ENCODE data around the gene CDS2. TPM values are rescaled to one million over a fixed set of nuclear protein-coding genes. Genes with fewer than 3 reads are reported as not detected.

CDS2 gene
- total RNA-seq, 1 donor from 2014 or later = 71.5 TPM

- DNase-seq = no peak
Observed at GRCh38 chr20:5153612-5154542, 27.1 kb downstream of the CDS2 start.

- DNase-seq = no peak
Observed at GRCh38 chr20:5154543-5154925, 27.7 kb downstream of the CDS2 start.

- no peak for DNase-seq
Observed at GRCh38 chr20:5155404-5155803, 28.6 kb downstream of the CDS2 start.

- DNase-seq = peak; percentile 55
Observed at GRCh38 chr20:5156675-5157448, 30.1 kb downstream of the CDS2 start.

- no peak for DNase-seq
Observed at GRCh38 chr20:5159928-5160327, 33.1 kb downstream of the CDS2 start.

- no peak for DNase-seq
Observed at GRCh38 chr20:5160882-5161281, 34.1 kb downstream of the CDS2 start.

GRCh38 chr20:5161536-5162164 lies 34.8 kb downstream of the CDS2 start:
- no peak for DNase-seq

- DNase-seq = no peak
Observed at GRCh38 chr20:5164645-5165625, 38.1 kb downstream of the CDS2 start.

GRCh38 chr20:5168651-5169396 lies 42.0 kb downstream of the CDS2 start:
- peak; percentile 82 for DNase-seq

GRCh38 chr20:5170341-5170740 lies 43.5 kb downstream of the CDS2 start:
- DNase-seq = peak; percentile 42

- peak; percentile 44 for DNase-seq
Observed at GRCh38 chr20:5171064-5171789, 44.4 kb downstream of the CDS2 start.

- DNase-seq = no peak
Observed at GRCh38 chr20:5171790-5172164, 45.0 kb downstream of the CDS2 start.

- DNase-seq = no peak
Observed at GRCh38 chr20:5172167-5172601, 45.4 kb downstream of the CDS2 start.

- no peak for DNase-seq
Observed at GRCh38 chr20:5172903-5173463, 46.2 kb downstream of the CDS2 start.

- no peak for DNase-seq
Observed at GRCh38 chr20:5173751-5174150, 46.9 kb downstream of the CDS2 start.

GRCh38 chr20:5177071-5177470 lies 50.3 kb downstream of the CDS2 start:
- no peak for DNase-seq

GRCh38 chr20:5178046-5178445 lies 51.2 kb downstream of the CDS2 start:
- no peak for DNase-seq

- peak; percentile 57 for DNase-seq
Observed at GRCh38 chr20:5180421-5180820, 53.6 kb downstream of the CDS2 start.

GRCh38 chr20:5180933-5181332 lies 54.1 kb downstream of the CDS2 start:
- DNase-seq = no peak

GRCh38 chr20:5181492-5181891 lies 54.7 kb downstream of the CDS2 start:
- no peak for DNase-seq
